ENCODE results near the gene HGF. TPM values are rescaled to one million over a fixed set of nuclear protein-coding genes. Genes with fewer than 3 reads are reported as not detected.

The HGF gene
- polyA plus RNA-seq, 1 of the 3 experiments (the other 2 are of a cell fraction), result 1.5 TPM

GRCh38 chr7:81803267-81803666 lies 33.4 kb upstream of the HGF start (continued):
- TF ChIP-seq RXRA (IDR thresholded peaks at IDR 0.05; ENCODE audit: borderline replicate concordance, low read depth) (no peak), FOXJ3 (CRISPR knock-in tag; IDR thresholded peaks at IDR 0.05) (no peak)

- Histone ChIP-seq H3K36me3 (replicated peaks in 1 of 2; ENCODE audit: control insufficient read depth in 1 of 2, insufficient read depth in 2 of 2, low read length in 1 of 2) (no peaks in the 10 kb centered on the region), H3K4me2 (no peak overlapping the region), H3K9me3 (no peaks in the 10 kb centered on the region), H3K9ac (no peak overlapping the region), H2AFZ (ENCODE audit: low read depth) (no peak overlapping the region; the same call in 1 of the 2 replicates), H4K20me1 (ENCODE audit: insufficient read depth) (no peaks in the 10 kb centered on the region), H3K4me1 (ENCODE audit: control insufficient read depth in 1 of 2, insufficient read depth in 2 of 2, low read depth in 1 of 2, low read length in 1 of 2) (no peaks in the 10 kb centered on the region), H3K4me3 (ENCODE audit: low read depth in 2 of 2, low read length in 1 of 2) (no peak overlapping the region), H3K79me2 (ENCODE audit: insufficient read depth) (no peaks in the 10 kb centered on the region), H3K9me2 (no peaks in the 10 kb centered on the region), H3K27ac (ENCODE audit: low read depth in 2 of 2, low read length in 1 of 2) (no peak overlapping the region), H3K27me3 (ENCODE audit: insufficient read depth) (no peaks in the 10 kb centered on the region), H3F3A (replicated peaks; ENCODE audit: insufficient read depth) (no peaks in the 10 kb centered on the region)
- ChIA-PET POLR2A (no interaction called here), CTCF (interaction anchor here (0.9 to 2.7 kb wide), 2 partner anchors 12 to 50 kb away, joined by 3 to 9 read pairs; no protein-coding TSS in a partner anchor)
- no peak for TF ChIP-seq NFIC (IDR thresholded peaks at IDR 0.05; ENCODE audit: borderline replicate concordance)
- TF ChIP-seq JUND (IDR thresholded peaks at IDR 0.05), result no peak
- no peak for TF ChIP-seq MXI1 (IDR thresholded peaks at IDR 0.05; ENCODE audit: low read depth, low read length)
- no peak for TF ChIP-seq YY1 (IDR thresholded peaks at IDR 0.05; ENCODE audit: low read depth)
- TF ChIP-seq GABPA (IDR thresholded peaks at IDR 0.05; ENCODE audit: low read depth), result no peak
- no peak for TF ChIP-seq TAF1 (IDR thresholded peaks at IDR 0.05; ENCODE audit: borderline replicate concordance, low read depth, low read length)
- no peak for TF ChIP-seq PBX3 (IDR thresholded peaks at IDR 0.05)
- no peak for TF ChIP-seq FOXJ3 (CRISPR knock-in tag; IDR thresholded peaks at IDR 0.05)
- TF ChIP-seq, protein P1, sequence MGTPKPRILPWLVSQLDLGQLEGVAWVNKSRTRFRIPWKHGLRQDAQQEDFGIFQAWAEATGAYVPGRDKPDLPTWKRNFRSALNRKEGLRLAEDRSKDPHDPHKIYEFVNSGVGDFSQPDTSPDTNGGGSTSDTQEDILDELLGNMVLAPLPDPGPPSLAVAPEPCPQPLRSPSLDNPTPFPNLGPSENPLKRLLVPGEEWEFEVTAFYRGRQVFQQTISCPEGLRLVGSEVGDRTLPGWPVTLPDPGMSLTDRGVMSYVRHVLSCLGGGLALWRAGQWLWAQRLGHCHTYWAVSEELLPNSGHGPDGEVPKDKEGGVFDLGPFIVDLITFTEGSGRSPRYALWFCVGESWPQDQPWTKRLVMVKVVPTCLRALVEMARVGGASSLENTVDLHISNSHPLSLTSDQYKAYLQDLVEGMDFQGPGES (IDR thresholded peaks at IDR 0.05; ENCODE audit: low read depth, low read length), result no peak
- no peak for TF ChIP-seq SIN3A (IDR thresholded peaks at IDR 0.05; ENCODE audit: borderline replicate concordance, low read depth, low read length)
- TF ChIP-seq TCF12 (IDR thresholded peaks at IDR 0.05), result no peak
- no peak for TF ChIP-seq RFX5 (IDR thresholded peaks at IDR 0.05; ENCODE audit: low read length)
- no peak for DNase-seq
- WGBS (ENCODE audit: low lambda C conversion rate), result 13% methylated on average over 1 of the region's 1 CpG
Observed at GRCh38 chr7:81802251-81802650, 32.4 kb upstream of the HGF start.

DNA sequence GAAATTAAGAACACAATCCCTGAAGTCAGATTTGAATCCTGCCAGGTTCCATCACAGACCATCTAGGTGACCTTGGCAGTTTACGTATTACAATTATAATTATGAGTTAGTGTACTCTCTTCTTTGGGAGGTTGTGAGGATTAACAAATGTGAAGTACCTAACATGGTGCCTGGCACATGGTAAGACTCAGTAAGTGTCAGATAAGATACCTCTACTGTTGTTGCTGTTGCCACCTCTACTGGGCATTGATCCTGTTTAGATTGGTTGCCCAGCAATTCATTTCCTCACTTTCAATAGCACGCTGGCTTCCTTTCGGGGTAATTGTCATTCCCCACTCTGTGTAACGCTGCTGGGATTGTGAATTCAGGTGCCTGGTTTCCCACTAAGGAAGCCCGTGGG lies 31.7 kb upstream of the HGF start:
- Histone ChIP-seq H4K20me1 (ENCODE audit: insufficient read depth) (no peaks in the 10 kb centered on the region), H3K79me2 (ENCODE audit: insufficient read depth) (no peaks in the 10 kb centered on the region), H3K27me3 (ENCODE audit: insufficient read depth) (no peaks in the 10 kb centered on the region), H3K4me3 (ENCODE audit: low read depth in 2 of 2, low read length in 1 of 2) (no peak overlapping the region), H2AFZ (ENCODE audit: low read depth) (no peak overlapping the region), H3K4me2 (no peak overlapping the region), H3K9ac (no peak overlapping the region), H3K9me2 (no peaks in the 10 kb centered on the region), H3K9me3 (no peaks in the 10 kb centered on the region), H3F3A (replicated peaks; ENCODE audit: insufficient read depth) (no peaks in the 10 kb centered on the region), H3K27ac (ENCODE audit: low read depth in 2 of 2, low read length in 1 of 2) (no peak overlapping the region), H3K4me1 (ENCODE audit: control insufficient read depth in 1 of 2, insufficient read depth in 2 of 2, low read depth in 1 of 2, low read length in 1 of 2) (no peaks in the 10 kb centered on the region), H3K36me3 (replicated peaks in 1 of 2; ENCODE audit: control insufficient read depth in 1 of 2, insufficient read depth in 2 of 2, low read length in 1 of 2) (no peaks in the 10 kb centered on the region)
- no peak for TF ChIP-seq TEAD4 (IDR thresholded peaks at IDR 0.05; ENCODE audit: borderline replicate concordance, insufficient read depth)
- DNase-seq, result no peak
- POLR2A ChIA-PET, result no interaction called here
- WGBS (ENCODE audit: low lambda C conversion rate), result 92% methylated on average over 5 of the region's 5 CpGs
- CTCF ChIA-PET, result interaction anchor here (1.3 kb wide), 1 partner anchor 11 kb away, joined by 5 read pairs; no protein-coding TSS in a partner anchor

All from SK-N-SH (cell line).